HepG2 (cell line): ENCODE results near the gene C20orf96. TPM values are rescaled to one million over a fixed set of nuclear protein-coding genes. Genes with fewer than 3 reads are reported as not detected.

Experiments
- BRD4 ChIP-seq: sonication (generic); formaldehyde crosslinking; IDR thresholded peaks from 2 replicates; pipeline ENCODE4 v1.4.0; 2020; ENCODE audit warnings: missing genetic modification reagents
- EP300 ChIP-seq, 3 experiments: sonication (generic) in 1 of 3; formaldehyde crosslinking in 1 of 3; IDR thresholded peaks; 2 replicates each; pipeline versions ENCODE4 v1.5.1 to v1.6.1; 2011 to 2020; ENCODE audit warnings: low read depth in 2 of 3, low read length in 2 of 3, borderline replicate concordance in 1 of 3, improper control_type of control experiment in 1 of 3, mild to moderate bottlenecking in 1 of 3, missing genetic modification reagents in 1 of 3, moderate library complexity in 1 of 3
- FOXA1 ChIP-seq, 2 experiments: fragments of 450-650 bp in 1 of 2; sonication (generic) in 1 of 2; formaldehyde crosslinking in 1 of 2; IDR thresholded peaks; 2 replicates each; pipeline versions ENCODE4 v1.4.0 to v1.6.1; 2016 to 2020; ENCODE audit warnings: missing genetic modification reagents in 1 of 2
- GLMP ChIP-seq: sonication (generic); formaldehyde crosslinking; IDR thresholded peaks from 2 replicates; pipeline ENCODE4 v1.9.0; 2021; ENCODE audit warnings: missing genetic modification reagents, mild to moderate bottlenecking, borderline replicate concordance
- HIVEP1 ChIP-seq: sonication (generic); formaldehyde crosslinking; IDR thresholded peaks from 2 replicates; pipeline ENCODE4 v1.4.0; 2020; ENCODE audit warnings: mild to moderate bottlenecking, missing genetic modification reagents
- MED1 ChIP-seq: sonication (generic); formaldehyde crosslinking; IDR thresholded peaks from 2 replicates; pipeline ENCODE4 v1.4.0; 2020; ENCODE audit warnings: missing genetic modification reagents
- MEF2D ChIP-seq: sonication (generic); formaldehyde crosslinking; IDR thresholded peaks from 2 replicates; pipeline ENCODE4 v1.5.1; 2020; ENCODE audit warnings: mild to moderate bottlenecking, missing genetic modification reagents
- MLX ChIP-seq: IDR thresholded peaks from 2 replicates; pipeline ENCODE4 v1.6.1; 2016
- NFATC3 ChIP-seq: sonication (generic); formaldehyde crosslinking; IDR thresholded peaks from 2 replicates; pipeline ENCODE4 v1.5.1; 2020; ENCODE audit warnings: mild to moderate bottlenecking, missing genetic modification reagents
- SETDB1 ChIP-seq: sonication (generic); formaldehyde crosslinking; IDR thresholded peaks from 2 replicates; pipeline ENCODE4 v1.5.1; 2020; ENCODE audit warnings: missing genetic modification reagents, mild to moderate bottlenecking, borderline replicate concordance
- SP2 ChIP-seq: sonication (generic); formaldehyde crosslinking; IDR thresholded peaks from 2 replicates; pipeline ENCODE4 v1.5.1; 2020; ENCODE audit warnings: mild to moderate bottlenecking, missing genetic modification reagents
- TBL1XR1 ChIP-seq: fragments of 150-350 bp; IDR thresholded peaks from 2 replicates; pipeline ENCODE4 v1.6.1; 2014; ENCODE audit warnings: borderline replicate concordance, low read length; ENCODE audit not compliant: partially characterized antibody
- ZBTB20 ChIP-seq: sonication (generic); formaldehyde crosslinking; IDR thresholded peaks from 2 replicates; pipeline ENCODE4 v1.8.1; 2023; ENCODE audit warnings: missing genetic modification reagents, low read depth, mild to moderate bottlenecking, borderline replicate concordance
- ZMYM4 ChIP-seq: sonication (generic); formaldehyde crosslinking; IDR thresholded peaks from 2 replicates; pipeline ENCODE4 v1.8.1; 2023; ENCODE audit warnings: mild to moderate bottlenecking, missing genetic modification reagents
- ZNF17 ChIP-seq: sonication (generic); formaldehyde crosslinking; IDR thresholded peaks from 2 replicates; pipeline ENCODE4 v1.5.0; 2020; ENCODE audit warnings: mild to moderate bottlenecking, missing genetic modification reagents
- ZNF263 ChIP-seq: sonication (generic); formaldehyde crosslinking; IDR thresholded peaks from 2 replicates; pipeline ENCODE4 v1.4.0; 2020; ENCODE audit warnings: missing genetic modification reagents
- ZNF501 ChIP-seq: sonication (generic); formaldehyde crosslinking; IDR thresholded peaks from 2 replicates; pipeline ENCODE4 v1.5.1; 2020; ENCODE audit warnings: mild to moderate bottlenecking, moderate library complexity, missing genetic modification reagents
- ZNF510 ChIP-seq: sonication (generic); formaldehyde crosslinking; IDR thresholded peaks from 2 replicates; pipeline ENCODE4 v1.4.0; 2020; ENCODE audit warnings: low read depth, mild to moderate bottlenecking, missing genetic modification reagents
- ZNF550 ChIP-seq: sonication (generic); formaldehyde crosslinking; IDR thresholded peaks from 2 replicates; pipeline ENCODE4 v1.4.0; 2020; ENCODE audit warnings: mild to moderate bottlenecking, missing genetic modification reagents, borderline replicate concordance
- ZNF614 ChIP-seq: IDR thresholded peaks from 2 replicates; pipeline ENCODE4 v1.6.1; 2018; ENCODE audit warnings: missing biosample characterization, missing genetic modification reagents, inconsistent platforms, borderline replicate concordance
- ZNF747 ChIP-seq: sonication (generic); formaldehyde crosslinking; IDR thresholded peaks from 2 replicates; pipeline ENCODE4 v1.8.1; 2023; ENCODE audit warnings: missing genetic modification reagents, mild to moderate bottlenecking, borderline replicate concordance
- polyA plus RNA-seq, 8 experiments: library from polyadenylated mRNA; depleted of rRNA in 3 of 8; stranded (reverse) in 7 of 8; unstranded in 1 of 8; fragments of >200 nt; fragmentation: Illumina TruSeq in 4 of 8; extraction: Trizol in 4 of 8; gene quantifications; 2 replicates each; pipeline versions ENCODE4 v1.2.1 to v1.2.3, GENCODE V29; 2011 to 2016; ENCODE audit warnings: low read depth in 4 of 8, missing spikeins in 1 of 8, mixed read lengths in 1 of 8; ENCODE audit not compliant: insufficient read depth in 1 of 8
- total RNA-seq, 5 experiments: library from RNA; depleted of rRNA; stranded (reverse); fragments of >200 nt; fragmentation: Illumina TruSeq; extraction: Trizol; gene quantifications; 2 replicates each; pipeline ENCODE4 v1.2.3, GENCODE V29; 2016; ENCODE audit warnings: low read depth in 1 of 5
- TF ChIP-seq, protein P1 (sequence below): sonication (generic); formaldehyde crosslinking; IDR thresholded peaks from 2 replicates; pipeline ENCODE4 v1.8.0; 2022; ENCODE audit warnings: missing genetic modification reagents, mild to moderate bottlenecking, inconsistent platforms, borderline replicate concordance
- TF ChIP-seq, protein P2 (sequence below): sonication (generic); formaldehyde crosslinking; IDR thresholded peaks from 2 replicates; pipeline ENCODE4 v1.4.0; 2020; ENCODE audit warnings: missing genetic modification reagents
- TF ChIP-seq, protein P3 (sequence below): sonication (generic); formaldehyde crosslinking; IDR thresholded peaks from 2 replicates; pipeline ENCODE4 v1.8.1; 2023; ENCODE audit warnings: missing genetic modification reagents, inconsistent platforms, borderline replicate concordance

The C20orf96 gene
- total and polyA plus RNA-seq, 2 of the 13 experiments (the other 11 are each of a cell fraction or from before 2014, with no cell fraction given), result 3.8 to 20.6 TPM

DNA sequence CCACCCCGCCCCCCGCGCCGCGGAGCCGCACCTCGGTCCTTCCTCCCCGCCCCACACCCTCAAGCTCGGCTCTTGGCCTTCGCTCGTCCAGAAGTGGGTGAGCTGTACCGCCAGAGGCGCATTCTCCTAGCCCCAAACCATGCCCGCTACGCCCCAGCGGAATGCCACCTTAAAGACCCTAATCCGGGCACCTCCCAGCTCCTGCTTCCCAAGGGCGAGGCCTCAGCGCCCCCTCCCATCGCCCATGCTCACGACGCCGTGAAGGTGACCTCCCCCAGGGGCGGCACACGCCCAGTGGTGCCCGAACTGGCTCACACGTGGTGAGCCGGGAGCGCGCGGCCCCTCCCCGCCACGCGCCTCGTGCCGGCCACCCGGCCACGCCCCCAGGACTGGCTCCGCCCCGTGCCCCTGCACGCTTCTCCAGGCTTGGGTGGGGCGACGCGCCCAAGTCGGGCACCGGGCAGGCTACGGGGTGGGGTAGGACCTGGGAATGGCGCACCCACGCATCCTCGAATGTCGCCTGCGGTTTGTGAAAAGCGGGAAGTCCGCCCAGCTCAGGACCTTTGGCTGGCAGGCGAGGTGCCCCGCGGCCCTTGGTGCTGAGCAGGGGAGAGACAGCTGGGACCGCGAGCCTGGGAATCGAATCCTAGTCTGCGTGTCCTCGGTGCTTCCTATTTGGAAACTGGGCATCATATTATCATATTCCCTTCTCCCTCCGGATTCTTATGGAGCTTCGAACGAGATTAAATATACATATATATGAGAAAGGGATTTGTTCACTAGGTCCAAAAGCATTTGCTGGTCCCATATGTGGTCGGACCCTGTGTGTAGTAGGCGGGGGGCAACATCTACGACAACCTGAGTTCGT, 33.9 kb upstream of the C20orf96 start (continued):
- TF ChIP-seq EP300 (IDR thresholded peaks at IDR 0.05; ENCODE audit: low read depth in 2 of 2, low read length in 2 of 2) (peak; percentile 59 to 71; a peak in 3 of 4 replicates), EP300 (CRISPR knock-in tag; IDR thresholded peaks at IDR 0.05; ENCODE audit: borderline replicate concordance) (peak; percentile 77), BRD4 (CRISPR knock-in tag) (peak; percentile 89), HIVEP1 (peak; percentile 88; the same call in 1 of the 2 replicates), SP2 (CRISPR knock-in tag) (no peak), GLMP (CRISPR knock-in tag) (0 out of 2 replicates have a peak, but pooled peaks have one; percentile 44), ZNF17 (CRISPR knock-in tag) (0 out of 2 replicates have a peak, but pooled peaks have one; percentile 56), SETDB1 (CRISPR knock-in tag) (no peak), ZNF263 (peak; percentile 79; the same call in 1 of the 2 replicates), ZMYM4 (CRISPR knock-in tag) (peak; percentile 94), ZNF510 (CRISPR knock-in tag) (peak; percentile 31; the same call in 1 of the 2 replicates), MED1 (CRISPR knock-in tag) (peak; percentile 95), ZBTB20 (CRISPR knock-in tag) (peak; percentile 92), FOXA1 (IDR thresholded peaks at IDR 0.05) (no peak), FOXA1 (CRISPR knock-in tag; IDR thresholded peaks at IDR 0.05) (peak; percentile 66), ZNF501 (CRISPR knock-in tag) (peak; percentile 95), ZNF747 (CRISPR knock-in tag) (peak; percentile 96), TBL1XR1 (peak; percentile 66), ZNF550 (peak; percentile 97), MEF2D (CRISPR knock-in tag) (no peak; the same call in none of the 2 replicates), ZNF614 (CRISPR knock-in tag) (peak; percentile 97; the same call in 1 of the 2 replicates), MLX (peak; percentile 96), NFATC3 (no peak; the same call in 1 of the 2 replicates)
- TF ChIP-seq, protein P1, sequence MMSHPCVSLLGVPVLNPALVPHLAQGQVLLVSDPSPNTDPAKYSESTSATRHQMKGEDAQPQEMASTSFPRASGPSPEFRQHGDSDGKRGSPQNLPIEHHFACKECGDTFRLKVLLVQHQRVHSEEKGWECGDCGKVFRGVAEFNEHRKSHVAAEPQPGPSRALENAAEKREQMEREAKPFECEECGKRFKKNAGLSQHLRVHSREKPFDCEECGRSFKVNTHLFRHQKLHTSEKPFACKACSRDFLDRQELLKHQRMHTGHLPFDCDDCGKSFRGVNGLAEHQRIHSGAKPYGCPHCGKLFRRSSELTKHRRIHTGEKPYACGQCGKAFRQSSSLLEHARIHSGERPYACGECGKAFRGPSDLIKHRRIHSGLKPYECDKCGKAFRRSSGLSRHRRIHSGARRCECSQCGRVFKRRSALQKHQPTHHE, result peak; percentile 99
- TF ChIP-seq, protein P2, sequence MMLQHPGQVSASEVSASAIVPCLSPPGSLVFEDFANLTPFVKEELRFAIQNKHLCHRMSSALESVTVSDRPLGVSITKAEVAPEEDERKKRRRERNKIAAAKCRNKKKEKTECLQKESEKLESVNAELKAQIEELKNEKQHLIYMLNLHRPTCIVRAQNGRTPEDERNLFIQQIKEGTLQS (CRISPR knock-in tag), result peak; percentile 79
- TF ChIP-seq, protein P3, sequence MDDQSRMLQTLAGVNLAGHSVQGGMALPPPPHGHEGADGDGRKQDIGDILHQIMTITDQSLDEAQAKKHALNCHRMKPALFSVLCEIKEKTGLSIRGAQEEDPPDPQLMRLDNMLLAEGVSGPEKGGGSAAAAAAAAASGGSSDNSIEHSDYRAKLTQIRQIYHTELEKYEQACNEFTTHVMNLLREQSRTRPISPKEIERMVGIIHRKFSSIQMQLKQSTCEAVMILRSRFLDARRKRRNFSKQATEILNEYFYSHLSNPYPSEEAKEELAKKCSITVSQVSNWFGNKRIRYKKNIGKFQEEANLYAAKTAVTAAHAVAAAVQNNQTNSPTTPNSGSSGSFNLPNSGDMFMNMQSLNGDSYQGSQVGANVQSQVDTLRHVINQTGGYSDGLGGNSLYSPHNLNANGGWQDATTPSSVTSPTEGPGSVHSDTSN (CRISPR knock-in tag), result peak; percentile 65; the same call in 1 of the 2 replicates
